Measurements from ENCODE around the gene RAB11B.
"Not testable (repeated sequence)": the region's sequence is repeated elsewhere in the genome, so short reads cannot be mapped to it uniquely, and the experiment has no call there.

The RAB11B gene

GRCh38 chr19:8396563-8397203, 6.5 kb downstream of the RAB11B start:
- no peak overlapping the region for H3K27ac ChIP-seq (ENCODE audit: low read length)
- H3K4me3 ChIP-seq (ENCODE audit: low read length) = no peak overlapping the region
- H3K9me3 ChIP-seq (ENCODE audit: control insufficient read depth, insufficient read depth, low read length) = no peaks in the 10 kb centered on the region

GRCh38 chr19:8397271-8397670, 7.1 kb downstream of the RAB11B start:
- H3K27me3 ChIP-seq (ENCODE audit: control insufficient read depth, insufficient read depth, low read length) = no peaks in the 10 kb centered on the region
- H3K4me3 ChIP-seq (ENCODE audit: low read length) = no peak overlapping the region
- H3K9me3 ChIP-seq (ENCODE audit: control insufficient read depth, insufficient read depth, low read length) = no peaks in the 10 kb centered on the region
- DNase-seq (ENCODE audit: low read depth, low spot score) = no peak
- H3K4me1 ChIP-seq (ENCODE audit: control insufficient read depth, insufficient read depth, low read length) = no peaks in the 10 kb centered on the region; the same call in 1 of the 2 replicates
- no peak overlapping the region for H3K27ac ChIP-seq (ENCODE audit: low read length)
- no CpG with 5 or more reads among the region's 7 CpGs for WGBS (ENCODE audit: insufficient coverage, insufficient read length)
- H3K36me3 ChIP-seq (ENCODE audit: control insufficient read depth, insufficient read depth, low read length) = peaks cover 11% of the 10 kb centered on the region

More at GRCh38 chr19:8396563-8397203, 6.5 kb downstream of the RAB11B start:
- H3K36me3 ChIP-seq (ENCODE audit: control insufficient read depth, insufficient read depth, low read length) = peaks cover 6% of the 10 kb centered on the region; the same call in 1 of the 2 replicates
- peak; percentile 52 for DNase-seq (ENCODE audit: low read depth, low spot score)
- no peaks in the 10 kb centered on the region; the same call in 1 of the 2 replicates for H3K4me1 ChIP-seq (ENCODE audit: control insufficient read depth, insufficient read depth, low read length)
- no CpG with 5 or more reads among the region's 22 CpGs for WGBS (ENCODE audit: insufficient coverage, insufficient read length)
- H3K27me3 ChIP-seq (ENCODE audit: control insufficient read depth, insufficient read depth, low read length) = no peaks in the 10 kb centered on the region

GRCh38 chr19:8397746-8398310, 7.7 kb downstream of the RAB11B start:
- WGBS (ENCODE audit: insufficient coverage, insufficient read length) = no CpG with 5 or more reads among the region's 10 CpGs

GRCh38 chr19:8398311-8398771, 8.2 kb downstream of the RAB11B start:
- Histone ChIP-seq H3K9me3 (ENCODE audit: control insufficient read depth, insufficient read depth, low read length) (no peaks in the 10 kb centered on the region), H3K27me3 (ENCODE audit: control insufficient read depth, insufficient read depth, low read length) (no peaks in the 10 kb centered on the region), H3K27ac (ENCODE audit: low read length) (no peak overlapping the region), H3K36me3 (ENCODE audit: control insufficient read depth, insufficient read depth, low read length) (peaks cover 16% of the 10 kb centered on the region), H3K4me1 (ENCODE audit: control insufficient read depth, insufficient read depth, low read length) (no peaks in the 10 kb centered on the region; the same call in 1 of the 2 replicates), H3K4me3 (ENCODE audit: low read length) (no peak overlapping the region)
- no peak for DNase-seq (ENCODE audit: low read depth, low spot score)
- WGBS (ENCODE audit: insufficient coverage, insufficient read length) = no CpG with 5 or more reads among the region's 9 CpGs

More at GRCh38 chr19:8397746-8398310, 7.7 kb downstream of the RAB11B start:
- no peak for DNase-seq (ENCODE audit: low read depth, low spot score)
- no peak overlapping the region for H3K4me3 ChIP-seq (ENCODE audit: low read length)
- no peaks in the 10 kb centered on the region; the same call in 1 of the 2 replicates for H3K4me1 ChIP-seq (ENCODE audit: control insufficient read depth, insufficient read depth, low read length)
- no peaks in the 10 kb centered on the region for H3K27me3 ChIP-seq (ENCODE audit: control insufficient read depth, insufficient read depth, low read length)
- H3K27ac ChIP-seq (ENCODE audit: low read length) = no peak overlapping the region
- H3K9me3 ChIP-seq (ENCODE audit: control insufficient read depth, insufficient read depth, low read length) = no peaks in the 10 kb centered on the region
- peaks cover 13% of the 10 kb centered on the region for H3K36me3 ChIP-seq (ENCODE audit: control insufficient read depth, insufficient read depth, low read length)

GRCh38 chr19:8399681-8400188, 9.6 kb downstream of the RAB11B start:
- Histone ChIP-seq H3K36me3 (ENCODE audit: control insufficient read depth, insufficient read depth, low read length) (peaks cover 27% of the 10 kb centered on the region), H3K27ac (ENCODE audit: low read length) (no peak overlapping the region), H3K9me3 (ENCODE audit: control insufficient read depth, insufficient read depth, low read length) (no peaks in the 10 kb centered on the region), H3K27me3 (ENCODE audit: control insufficient read depth, insufficient read depth, low read length) (no peaks in the 10 kb centered on the region), H3K4me1 (ENCODE audit: control insufficient read depth, insufficient read depth, low read length) (no peaks in the 10 kb centered on the region; the same call in 1 of the 2 replicates), H3K4me3 (ENCODE audit: low read length) (no peak overlapping the region)
- no CpG with 5 or more reads among the region's 34 CpGs for WGBS (ENCODE audit: insufficient coverage, insufficient read length)
- no peak for DNase-seq (ENCODE audit: low read depth, low spot score)

GRCh38 chr19:8401981-8402411, 11.8 kb downstream of the RAB11B start:
- no peaks in the 10 kb centered on the region for H3K27me3 ChIP-seq (ENCODE audit: control insufficient read depth, insufficient read depth, low read length)
- peaks cover 31% of the 10 kb centered on the region for H3K36me3 ChIP-seq (ENCODE audit: control insufficient read depth, insufficient read depth, low read length)
- no peak overlapping the region for H3K4me3 ChIP-seq (ENCODE audit: low read length)
- H3K27ac ChIP-seq (ENCODE audit: low read length) = no peak overlapping the region
- no CpG with 5 or more reads among the region's 21 CpGs for WGBS (ENCODE audit: insufficient coverage, insufficient read length)
- H3K4me1 ChIP-seq (ENCODE audit: control insufficient read depth, insufficient read depth, low read length) = no peaks in the 10 kb centered on the region; the same call in 1 of the 2 replicates
- no peak for DNase-seq (ENCODE audit: low read depth, low spot score)
- no peaks in the 10 kb centered on the region for H3K9me3 ChIP-seq (ENCODE audit: control insufficient read depth, insufficient read depth, low read length)

- no peaks in the 10 kb centered on the region for H3K9me3 ChIP-seq (ENCODE audit: control insufficient read depth, insufficient read depth, low read length)
- no peak for DNase-seq (ENCODE audit: low read depth, low spot score)
- H3K4me1 ChIP-seq (ENCODE audit: control insufficient read depth, insufficient read depth, low read length) = no peaks in the 10 kb centered on the region
- no peak overlapping the region for H3K4me3 ChIP-seq (ENCODE audit: low read length)
- H3K27me3 ChIP-seq (ENCODE audit: control insufficient read depth, insufficient read depth, low read length) = no peaks in the 10 kb centered on the region
- H3K36me3 ChIP-seq (ENCODE audit: control insufficient read depth, insufficient read depth, low read length) = peaks cover 31% of the 10 kb centered on the region
- whole genome bisulfite sequencing (ENCODE audit: insufficient coverage, insufficient read length) = no CpG with 5 or more reads among the region's 44 CpGs
- no peak overlapping the region for H3K27ac ChIP-seq (ENCODE audit: low read length)
Observed at GRCh38 chr19:8403098-8403819, 13.1 kb downstream of the RAB11B start.

GRCh38 chr19:8403820-8404109, 13.6 kb downstream of the RAB11B start:
- no peaks in the 10 kb centered on the region for H3K9me3 ChIP-seq (ENCODE audit: control insufficient read depth, insufficient read depth, low read length)
- DNase-seq (ENCODE audit: low read depth, low spot score) = no peak
- no peak overlapping the region for H3K4me3 ChIP-seq (ENCODE audit: low read length)
- no peak overlapping the region for H3K27ac ChIP-seq (ENCODE audit: low read length)
- H3K27me3 ChIP-seq (ENCODE audit: control insufficient read depth, insufficient read depth, low read length) = no peaks in the 10 kb centered on the region
- H3K36me3 ChIP-seq (ENCODE audit: control insufficient read depth, insufficient read depth, low read length) = peaks cover 31% of the 10 kb centered on the region
- H3K4me1 ChIP-seq (ENCODE audit: control insufficient read depth, insufficient read depth, low read length) = no peaks in the 10 kb centered on the region
- no CpG with 5 or more reads among the region's 24 CpGs for WGBS (ENCODE audit: insufficient coverage, insufficient read length)

GRCh38 chr19:8404391-8405151, 14.4 kb downstream of the RAB11B start:
- H3K36me3 ChIP-seq (ENCODE audit: control insufficient read depth, insufficient read depth, low read length) = peaks cover 31% of the 10 kb centered on the region

GRCh38 chr19:8410718-8411117, 20.6 kb downstream of the RAB11B start:
- not testable (repeated sequence) for H3K9me3 ChIP-seq (ENCODE audit: control insufficient read depth, insufficient read depth, low read length); H3K36me3 ChIP-seq (ENCODE audit: control insufficient read depth, insufficient read depth, low read length)
- no CpG with 5 or more reads among the region's 13 CpGs for WGBS (ENCODE audit: insufficient coverage, insufficient read length)

More at GRCh38 chr19:8404391-8405151, 14.4 kb downstream of the RAB11B start:
- Histone ChIP-seq H3K9me3 (ENCODE audit: control insufficient read depth, insufficient read depth, low read length) (no peaks in the 10 kb centered on the region), H3K4me3 (ENCODE audit: low read length) (no peak overlapping the region), H3K27ac (ENCODE audit: low read length) (no peak overlapping the region), H3K27me3 (ENCODE audit: control insufficient read depth, insufficient read depth, low read length) (no peaks in the 10 kb centered on the region), H3K4me1 (ENCODE audit: control insufficient read depth, insufficient read depth, low read length) (no peaks in the 10 kb centered on the region)
- no peak for DNase-seq (ENCODE audit: low read depth, low spot score)
- WGBS (ENCODE audit: insufficient coverage, insufficient read length) = no CpG with 5 or more reads among the region's 18 CpGs

More at GRCh38 chr19:8410718-8411117, 20.6 kb downstream of the RAB11B start:
- H3K27me3 ChIP-seq (ENCODE audit: control insufficient read depth, insufficient read depth, low read length); H3K4me1 ChIP-seq (ENCODE audit: control insufficient read depth, insufficient read depth, low read length); DNase-seq (ENCODE audit: low read depth, low spot score); H3K4me3 ChIP-seq (ENCODE audit: low read length); H3K27ac ChIP-seq (ENCODE audit: low read length): not testable (repeated sequence)
